T-helper 22 cell (primary cell): ENCODE data around the gene CEBPG.

Source experiments
- DNase-seq: peaks from one replicate; pipeline ENCODE4 v3.0.0-alpha.2; 2020; ENCODE audit warnings: low read depth

CEBPG gene

DNA sequence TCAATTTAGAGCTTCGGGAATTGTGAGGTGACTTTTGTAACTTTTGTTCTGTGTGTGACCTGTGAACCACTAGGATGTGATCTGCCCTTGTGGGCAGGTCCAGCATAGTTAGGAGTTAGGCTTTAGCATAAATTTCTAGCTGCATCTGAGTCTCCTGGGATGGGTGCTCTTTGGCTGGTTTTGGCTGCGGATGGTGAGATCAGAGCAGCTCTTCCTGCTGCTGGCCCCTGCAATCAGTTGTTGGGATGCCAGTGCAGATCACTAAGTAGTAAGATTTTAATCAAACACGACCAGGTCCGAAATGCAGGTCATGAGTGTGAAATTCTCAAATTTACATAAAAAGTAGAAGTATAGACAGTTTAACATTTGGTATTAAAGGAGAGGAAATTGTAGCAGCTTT lies 8.5 kb downstream of the CEBPG start:
- no peak for DNase-seq

DNA sequence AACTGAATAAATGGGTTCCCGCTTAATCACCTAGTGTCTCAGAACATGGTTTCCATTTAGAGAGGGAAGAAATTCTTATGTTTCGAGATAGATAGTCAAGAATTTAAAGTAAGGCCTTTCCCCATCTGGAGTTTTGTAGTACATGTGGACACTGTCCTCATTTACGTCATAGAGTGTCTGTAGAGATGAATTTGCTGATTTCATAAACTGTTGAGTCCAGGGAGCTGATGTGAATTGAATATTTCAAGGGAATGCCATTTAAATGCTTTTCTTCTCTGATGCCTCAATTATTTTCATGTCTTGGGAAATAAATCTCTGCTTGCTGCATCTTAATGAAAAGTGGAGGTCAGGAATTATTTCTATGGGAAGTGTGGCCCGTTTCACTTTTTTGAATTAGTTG lies 9.5 kb downstream of the CEBPG start:
- no peak for DNase-seq

DNA sequence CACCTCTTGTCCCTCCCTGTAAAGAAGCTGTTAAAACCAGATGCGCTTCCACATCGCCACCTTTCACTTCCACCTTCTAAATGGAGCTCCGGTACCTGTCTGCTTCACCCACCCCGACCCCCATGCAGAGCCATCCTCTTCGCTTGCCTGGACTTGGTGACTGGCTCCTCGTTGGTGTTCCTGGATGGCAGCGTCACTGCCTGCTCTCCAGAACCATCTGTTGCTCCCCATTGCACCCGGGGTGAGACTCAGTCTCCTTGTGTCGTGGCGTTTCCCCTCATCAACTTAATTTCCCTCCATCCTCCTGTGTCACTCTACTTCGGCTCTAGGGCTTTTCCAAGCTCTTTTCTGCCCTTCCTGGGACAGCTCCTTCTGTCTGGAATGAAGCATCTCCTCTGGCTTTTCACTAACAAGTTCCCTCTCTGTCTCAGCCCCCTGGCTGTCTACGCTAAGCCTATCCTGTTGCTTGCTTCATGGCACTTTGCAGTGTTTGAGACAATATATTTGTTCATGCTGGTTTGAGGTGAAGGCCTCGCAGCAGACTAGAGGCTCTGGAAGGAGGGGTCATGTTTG lies 10.3 kb downstream of the CEBPG start:
- DNase-seq: no peak

DNA sequence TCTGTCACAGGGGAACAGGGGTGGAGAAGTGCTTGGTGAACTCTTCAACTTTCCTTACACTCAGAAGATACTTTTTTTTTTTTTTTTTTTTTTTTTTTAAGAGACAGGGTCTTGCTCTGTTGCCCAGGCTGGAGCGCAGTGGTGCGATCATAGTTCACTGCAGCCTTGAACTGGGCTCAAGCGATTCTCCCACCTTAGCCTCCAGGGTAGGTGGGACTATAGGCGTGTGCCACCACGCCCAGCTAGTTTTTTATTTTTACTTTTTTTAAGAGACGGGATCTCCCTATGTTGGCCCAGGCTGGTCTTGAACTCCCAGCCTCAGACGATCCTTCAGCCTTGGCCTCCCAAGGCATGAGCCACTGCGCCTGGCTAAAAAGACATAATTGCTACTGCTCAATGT lies 11.5 kb downstream of the CEBPG start:
- DNase-seq: no peak

DNA sequence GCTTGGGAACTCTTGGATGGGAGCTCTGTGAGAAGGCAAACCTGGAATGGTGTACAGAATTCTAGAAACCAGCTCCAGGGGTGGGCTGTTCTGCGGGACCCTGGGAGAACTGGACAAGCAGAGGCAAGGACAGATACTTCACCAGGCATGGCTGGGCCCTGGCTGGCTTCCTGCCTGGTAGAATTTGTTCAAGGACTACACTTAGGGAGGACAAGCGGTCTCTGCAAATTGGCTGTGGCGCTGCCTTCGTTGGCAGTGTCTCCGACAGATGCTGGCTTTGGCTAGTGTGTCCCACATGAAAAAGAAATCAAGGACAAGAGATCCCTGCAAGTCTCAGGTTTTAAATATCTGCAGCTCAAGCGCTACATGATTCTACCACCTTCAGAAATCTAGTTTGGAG lies 12.4 kb downstream of the CEBPG start:
- no peak for DNase-seq

DNA sequence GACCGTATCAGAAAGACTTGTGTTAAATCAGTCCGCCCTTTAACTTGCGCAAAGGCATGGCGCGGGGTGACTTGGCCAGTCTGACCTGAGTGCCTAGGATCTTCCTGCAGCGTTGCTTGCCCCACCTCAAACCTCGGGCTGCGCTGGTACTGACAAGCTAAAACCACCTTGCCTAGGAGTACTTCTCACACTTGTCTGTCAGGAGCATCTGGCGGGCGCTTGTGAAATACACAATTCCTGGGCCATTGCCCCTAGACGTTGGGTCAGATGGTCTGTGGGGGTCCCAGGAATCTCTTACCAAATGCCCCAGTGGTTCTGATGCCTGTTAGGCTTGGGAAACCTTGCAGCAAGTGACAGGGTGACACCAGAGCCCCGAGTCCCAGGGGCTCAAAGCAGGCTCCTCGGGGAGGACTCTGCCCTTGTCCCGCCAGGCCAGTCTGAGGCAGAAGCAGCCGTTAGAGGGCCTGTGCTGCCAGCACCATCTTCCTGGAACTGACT lies 12.9 kb downstream of the CEBPG start:
- no peak for DNase-seq

DNA sequence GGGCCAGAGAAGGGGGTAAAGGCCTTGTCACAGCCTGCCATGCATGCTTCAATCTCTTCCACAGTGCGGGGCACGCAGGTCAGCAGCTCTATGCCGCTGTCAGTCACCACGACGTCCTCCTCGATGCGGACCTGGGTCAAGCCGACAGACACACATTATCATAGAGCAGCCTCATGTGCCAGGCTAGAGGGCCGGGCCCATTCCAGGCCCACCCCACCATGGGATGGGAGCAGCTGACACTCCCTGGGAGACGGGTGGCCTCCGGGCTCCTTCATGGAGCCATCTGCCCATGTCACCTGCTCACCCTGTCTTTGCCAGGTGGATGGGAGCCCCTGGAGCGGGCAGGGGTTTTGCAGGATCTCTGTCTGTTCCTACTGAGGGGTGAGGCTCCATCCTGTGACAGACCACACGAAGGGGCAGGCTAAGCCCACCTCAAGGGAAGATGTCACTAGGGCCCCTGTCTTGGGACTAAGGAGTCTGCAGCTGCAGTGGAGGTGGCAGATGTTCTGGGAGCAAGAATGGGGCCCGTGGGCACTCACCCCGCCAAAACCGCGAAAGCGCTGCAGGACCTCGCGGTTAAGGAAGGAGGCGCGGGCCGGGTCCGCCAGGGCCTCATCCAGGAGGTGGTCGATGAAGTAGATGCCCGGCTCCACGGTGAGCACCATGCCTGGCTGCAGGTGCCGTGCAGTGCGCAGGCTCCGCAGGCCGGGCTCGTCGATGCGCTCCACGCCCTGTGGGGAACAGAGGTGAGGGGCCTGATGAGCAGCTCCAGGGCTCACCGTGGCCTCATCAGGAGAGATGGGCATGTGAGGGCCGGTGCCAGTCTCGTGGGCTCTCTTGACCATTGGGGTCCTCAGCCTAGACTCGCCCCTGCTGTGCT lies 14.1 kb downstream of the CEBPG start:
- DNase-seq: no peak

DNA sequence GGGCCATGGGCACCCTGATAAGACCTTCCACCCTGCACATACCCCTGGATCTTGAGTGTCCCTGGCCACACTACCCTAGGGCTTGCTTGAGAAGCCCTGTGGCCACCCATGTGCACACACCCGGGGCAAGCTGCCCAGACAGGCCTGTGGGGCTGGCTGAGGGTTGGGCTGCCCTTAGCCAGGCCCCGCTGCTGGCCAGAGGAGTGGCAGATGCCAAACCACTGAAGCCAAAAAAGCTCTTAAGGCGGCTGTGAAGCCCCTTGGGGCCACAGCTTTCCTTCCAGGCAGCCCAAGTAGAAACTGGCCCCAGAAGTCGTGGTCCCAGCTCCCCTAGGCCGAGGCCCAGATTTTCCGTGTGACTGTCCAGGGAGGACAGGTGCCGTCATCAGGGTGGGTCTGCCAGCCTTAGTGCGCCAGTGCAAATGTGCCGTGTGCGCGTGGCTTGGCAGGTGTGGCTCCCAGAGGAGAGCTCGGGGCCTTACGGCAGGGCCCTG lies 14.8 kb downstream of the CEBPG start:
- no peak for DNase-seq

DNA sequence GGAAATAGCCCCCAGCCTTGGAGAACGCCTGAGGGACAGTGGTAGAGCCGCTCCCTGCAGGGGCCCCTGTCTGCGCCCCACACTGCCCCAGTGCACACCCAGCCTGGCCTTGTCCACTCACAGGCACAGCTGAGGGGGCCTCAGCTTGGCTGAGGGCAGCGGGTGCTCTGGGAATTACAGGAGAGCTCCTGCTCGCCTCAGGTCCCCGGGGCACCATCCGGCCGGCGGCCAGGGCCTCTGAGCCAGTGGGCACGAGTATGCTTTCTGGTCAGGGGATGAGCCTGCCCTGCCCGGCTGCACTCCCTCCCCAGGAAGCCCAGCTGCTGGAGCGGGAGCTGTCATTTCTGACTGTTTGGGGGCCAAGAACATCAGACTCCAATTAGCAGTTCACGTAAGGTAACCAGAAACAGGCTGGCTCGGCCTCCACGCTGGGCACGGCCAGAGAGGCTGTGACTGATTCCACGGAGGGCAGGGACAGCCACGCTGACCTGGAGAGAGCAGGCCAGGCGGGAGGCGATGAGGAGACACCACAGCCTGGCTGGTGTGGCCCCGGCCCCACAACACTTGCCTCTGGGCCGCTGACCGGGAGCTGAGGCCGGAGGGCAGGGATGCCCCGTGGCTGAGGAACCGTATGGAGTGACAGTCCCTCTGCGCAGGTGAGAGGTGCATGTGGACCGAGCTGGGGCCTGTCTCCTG lies 15.4 kb downstream of the CEBPG start:
- DNase-seq: no peak

DNA sequence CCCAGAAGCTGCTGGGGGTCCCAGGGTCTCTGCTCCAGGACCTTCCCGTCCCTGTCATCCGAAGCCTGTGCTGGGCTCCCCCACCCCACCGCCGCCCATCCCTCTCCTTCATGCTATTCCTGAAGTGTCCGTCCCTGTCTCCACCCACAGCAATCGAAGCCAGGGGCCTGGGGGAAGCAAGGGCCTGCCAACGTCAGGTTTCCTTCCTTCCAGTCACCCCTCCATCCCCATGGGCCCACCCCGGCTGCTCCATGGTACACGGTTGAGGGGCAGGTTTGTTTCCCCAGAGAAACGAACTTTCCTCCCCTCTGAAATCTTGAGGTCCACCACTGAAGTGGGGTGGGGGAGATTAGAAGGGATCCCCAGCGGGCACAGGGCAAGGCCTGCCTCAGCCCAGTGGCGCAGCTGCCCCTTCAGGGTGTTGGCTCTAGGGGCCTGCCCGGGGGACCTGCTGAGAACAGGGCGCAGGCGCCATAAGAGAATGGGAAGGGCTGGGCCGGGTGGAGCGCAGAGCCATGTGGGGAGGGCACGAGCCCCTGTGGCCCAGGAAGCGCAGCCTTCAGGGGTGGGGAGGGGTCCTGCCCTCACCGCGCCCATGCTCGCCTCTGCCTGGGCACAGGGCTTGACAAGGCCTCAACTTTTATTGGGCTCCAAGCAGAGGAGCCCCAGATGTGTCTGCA lies 16.1 kb downstream of the CEBPG start:
- DNase-seq: no peak

DNA sequence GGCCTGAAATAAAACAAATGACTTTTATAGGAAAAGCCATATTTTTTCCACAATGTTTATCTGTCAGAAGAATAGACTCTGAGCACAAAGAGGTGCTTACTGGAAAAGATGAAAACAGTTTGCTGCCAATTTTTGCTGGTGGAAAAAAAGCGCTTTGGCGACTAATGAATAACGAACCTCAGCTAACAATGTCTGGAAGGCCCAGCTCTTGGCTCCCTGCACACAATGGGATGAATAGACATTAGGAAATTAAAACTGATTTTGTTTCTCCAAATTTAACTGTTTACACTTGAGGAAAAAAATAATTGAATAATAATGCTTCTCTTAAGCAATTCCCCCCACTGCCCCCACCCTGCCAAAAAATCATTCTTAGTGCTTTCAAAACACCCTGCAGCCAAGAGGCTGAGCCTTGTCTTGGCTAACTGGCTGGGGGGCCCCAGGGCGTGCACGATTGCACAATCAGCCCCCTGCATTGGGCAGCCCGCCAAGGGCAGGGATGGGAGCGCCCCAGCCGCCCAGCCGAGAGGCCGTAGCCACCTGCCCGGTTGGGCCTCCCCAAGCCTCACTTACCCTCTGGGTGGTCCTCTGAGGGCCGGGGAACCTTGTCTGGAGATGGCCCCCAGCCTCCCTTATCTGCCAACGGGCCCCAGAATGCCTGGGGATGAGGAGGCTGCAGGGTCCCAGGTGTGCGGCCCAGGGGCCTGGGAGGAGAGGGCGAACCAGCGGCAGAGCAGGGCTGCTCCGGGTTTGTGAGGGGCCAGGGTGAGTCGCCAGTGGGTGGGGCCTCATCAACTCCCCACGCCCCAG lies 16.8 kb downstream of the CEBPG start:
- no peak for DNase-seq

DNA sequence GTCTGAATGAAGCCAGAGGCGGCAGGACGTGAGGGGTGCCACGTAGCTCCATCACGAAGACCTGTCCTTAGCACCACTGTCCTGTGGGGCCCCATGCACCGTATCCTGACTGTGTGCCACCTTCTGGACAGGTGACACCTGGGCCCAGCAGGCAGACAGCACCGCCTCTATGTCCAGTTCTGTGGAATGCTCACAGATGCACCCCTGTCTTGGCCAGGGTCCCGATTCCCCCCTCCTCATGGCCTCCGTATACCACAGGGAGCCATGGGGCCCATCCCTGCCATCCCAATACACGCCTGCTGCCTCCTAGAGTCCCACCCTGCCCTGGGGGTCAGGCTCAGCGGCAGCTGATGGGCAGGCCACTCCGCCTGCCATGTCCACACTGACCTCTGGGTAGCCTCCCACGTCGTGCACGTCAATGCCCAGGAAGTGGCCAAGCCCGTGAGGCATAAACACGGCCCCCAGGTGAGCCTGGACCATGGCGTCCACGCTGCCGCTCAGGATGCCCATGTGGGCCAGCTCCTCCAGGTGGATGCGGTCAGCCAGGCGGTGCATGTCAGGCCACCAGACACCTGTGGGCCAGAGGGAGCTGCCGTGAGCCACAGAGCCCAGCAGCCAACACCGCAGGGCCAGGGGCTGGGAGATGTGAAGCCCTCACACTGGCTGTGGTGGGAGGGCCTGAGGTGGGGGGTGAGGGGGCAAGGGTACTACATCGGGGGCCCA lies 17.6 kb downstream of the CEBPG start:
- no peak for DNase-seq

DNA sequence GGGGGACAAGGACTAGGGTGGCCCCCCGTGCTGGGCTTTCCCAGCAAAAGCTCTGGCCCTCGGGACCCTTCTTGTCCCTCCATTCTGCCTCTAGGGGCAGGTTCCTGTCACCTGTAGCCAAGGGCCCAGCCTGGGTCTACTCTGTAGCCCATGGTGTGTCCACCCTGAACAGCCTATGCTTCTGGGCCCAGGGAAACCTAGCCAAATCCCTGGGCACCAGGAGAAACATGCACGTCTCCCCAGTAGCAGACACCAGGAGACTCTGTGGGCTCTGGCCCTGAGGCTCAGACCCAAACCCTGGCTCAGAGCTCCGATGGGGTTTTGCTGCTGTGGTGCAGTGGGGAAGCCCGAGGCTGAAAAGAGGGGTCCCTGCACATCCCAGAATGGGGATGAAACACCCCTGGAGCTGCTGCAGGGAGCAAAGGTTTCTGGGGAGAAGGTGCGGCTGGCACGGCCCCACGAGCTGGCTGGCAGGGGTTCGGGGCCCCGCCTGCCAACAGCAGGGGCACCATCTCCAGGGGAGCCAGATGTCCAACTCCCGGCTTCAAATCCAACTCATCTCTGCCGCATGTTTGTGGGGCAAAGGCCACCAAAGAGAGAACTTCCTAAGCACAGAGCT lies 18.2 kb downstream of the CEBPG start:
- DNase-seq: no peak

DNA sequence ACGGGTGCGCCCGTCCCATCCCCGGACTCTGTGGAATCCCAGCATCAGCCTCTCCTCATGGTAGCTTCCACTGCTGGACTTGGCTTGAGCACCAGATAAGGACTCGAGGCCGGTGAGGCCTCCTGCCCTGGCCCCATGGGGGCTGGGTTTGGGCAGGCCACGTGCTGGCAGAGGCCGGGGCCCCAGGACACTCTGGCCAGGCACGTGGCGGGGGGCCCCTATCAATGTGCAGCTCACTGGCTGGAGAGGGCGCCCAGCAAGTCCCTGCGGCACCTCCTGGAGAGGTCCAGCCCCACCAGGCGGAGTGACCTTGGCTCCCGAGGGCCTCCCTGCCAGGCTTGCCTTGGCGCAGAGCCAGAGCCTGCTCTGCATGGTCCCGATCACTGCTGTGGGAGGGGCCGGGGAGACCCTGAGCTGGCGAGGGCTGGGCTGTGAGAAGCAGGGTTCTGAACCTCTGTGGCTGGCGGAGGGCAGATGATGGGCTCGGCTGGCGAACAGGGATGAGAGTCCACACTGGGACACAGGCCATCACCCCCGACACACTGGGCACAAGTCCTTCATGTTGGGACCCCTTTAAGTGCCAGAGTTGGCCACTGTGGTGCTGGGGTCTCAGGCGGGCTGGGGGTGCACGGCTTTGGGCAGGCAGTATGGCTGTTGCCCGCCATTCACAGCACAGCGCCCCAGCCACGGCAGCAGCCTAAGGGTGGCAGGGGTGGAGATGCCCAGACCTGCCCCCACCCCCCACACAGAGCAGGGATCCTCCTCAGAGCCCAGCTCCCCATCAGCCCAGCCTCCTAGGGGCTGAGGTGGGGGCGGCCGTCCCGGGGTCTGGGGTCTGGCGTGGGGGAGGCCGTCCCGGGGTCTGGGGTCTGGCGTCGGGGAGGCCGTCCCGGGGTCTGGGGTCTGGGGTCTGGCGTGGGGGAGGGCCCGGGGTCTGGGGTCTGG lies 19.1 kb downstream of the CEBPG start:
- DNase-seq: no peak

DNA sequence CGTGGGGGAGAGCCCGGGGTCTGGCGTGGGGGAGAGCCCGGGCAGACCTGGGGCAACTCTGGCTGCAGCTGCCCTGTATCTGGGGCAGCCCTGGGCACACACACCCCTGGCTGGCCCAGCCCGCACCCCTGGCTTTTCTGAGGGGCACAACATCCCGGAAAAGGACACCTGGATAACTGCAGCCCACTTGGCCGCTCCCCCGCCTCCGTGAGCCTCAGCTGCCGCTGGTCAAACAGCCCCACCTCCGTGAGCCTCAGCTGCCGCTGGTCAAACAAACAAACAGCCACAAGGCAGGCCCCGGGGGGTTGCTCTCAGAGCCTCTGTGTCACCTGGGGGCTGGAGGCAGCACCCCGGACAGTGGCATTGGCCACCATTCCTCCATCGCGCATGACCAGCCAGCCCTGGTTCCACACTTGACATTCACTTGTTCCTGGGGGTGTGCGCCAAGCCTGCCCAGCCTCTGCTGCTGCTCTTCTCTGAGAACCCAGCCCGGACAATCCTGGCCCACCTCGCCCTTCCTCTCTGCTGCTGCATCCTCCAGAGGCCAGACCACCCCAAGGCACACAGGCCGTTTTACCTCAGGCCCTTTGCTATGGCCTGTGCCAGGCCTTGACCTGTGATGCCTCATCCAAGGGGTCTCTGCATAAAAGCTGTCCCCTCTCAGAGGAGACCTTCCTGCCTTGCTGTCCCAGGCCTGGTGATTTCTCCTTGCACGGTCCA lies 19.9 kb downstream of the CEBPG start:
- no peak for DNase-seq

DNA sequence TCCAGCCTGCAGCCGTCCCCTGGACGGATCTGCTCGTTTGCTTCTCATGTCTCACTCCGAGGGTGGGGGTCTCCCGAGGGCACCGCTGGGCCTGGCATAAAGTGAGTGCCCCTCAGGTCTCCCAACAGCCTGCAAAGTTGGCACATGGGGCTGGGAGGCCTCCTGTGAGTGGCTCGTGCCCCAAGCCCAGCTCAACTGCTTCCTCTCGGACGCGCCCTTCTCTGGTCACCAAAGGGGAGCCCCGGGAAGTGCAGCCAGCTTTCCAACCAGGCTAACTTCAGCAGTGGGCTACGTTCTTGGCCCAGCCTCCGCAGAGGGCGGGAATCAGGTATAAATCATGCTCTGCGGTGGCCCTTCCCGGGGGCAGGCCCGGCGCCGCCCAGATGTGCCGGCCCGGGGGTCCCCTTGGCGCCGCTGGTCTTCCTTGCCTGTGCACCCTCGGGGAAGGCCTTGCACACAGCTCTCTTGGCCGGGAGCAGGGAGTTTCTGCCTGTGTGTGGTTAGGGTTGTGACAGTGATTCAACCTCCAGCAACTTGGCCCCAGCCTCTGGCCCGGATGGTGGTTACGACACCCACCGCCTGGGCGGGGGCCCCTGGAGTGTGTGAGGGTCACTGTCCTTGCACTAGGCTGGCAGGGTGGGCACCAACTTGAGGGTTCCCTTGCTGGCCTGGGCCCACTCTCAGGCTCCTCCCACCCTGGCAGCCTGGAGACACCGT lies 20.7 kb downstream of the CEBPG start:
- no peak for DNase-seq

DNA sequence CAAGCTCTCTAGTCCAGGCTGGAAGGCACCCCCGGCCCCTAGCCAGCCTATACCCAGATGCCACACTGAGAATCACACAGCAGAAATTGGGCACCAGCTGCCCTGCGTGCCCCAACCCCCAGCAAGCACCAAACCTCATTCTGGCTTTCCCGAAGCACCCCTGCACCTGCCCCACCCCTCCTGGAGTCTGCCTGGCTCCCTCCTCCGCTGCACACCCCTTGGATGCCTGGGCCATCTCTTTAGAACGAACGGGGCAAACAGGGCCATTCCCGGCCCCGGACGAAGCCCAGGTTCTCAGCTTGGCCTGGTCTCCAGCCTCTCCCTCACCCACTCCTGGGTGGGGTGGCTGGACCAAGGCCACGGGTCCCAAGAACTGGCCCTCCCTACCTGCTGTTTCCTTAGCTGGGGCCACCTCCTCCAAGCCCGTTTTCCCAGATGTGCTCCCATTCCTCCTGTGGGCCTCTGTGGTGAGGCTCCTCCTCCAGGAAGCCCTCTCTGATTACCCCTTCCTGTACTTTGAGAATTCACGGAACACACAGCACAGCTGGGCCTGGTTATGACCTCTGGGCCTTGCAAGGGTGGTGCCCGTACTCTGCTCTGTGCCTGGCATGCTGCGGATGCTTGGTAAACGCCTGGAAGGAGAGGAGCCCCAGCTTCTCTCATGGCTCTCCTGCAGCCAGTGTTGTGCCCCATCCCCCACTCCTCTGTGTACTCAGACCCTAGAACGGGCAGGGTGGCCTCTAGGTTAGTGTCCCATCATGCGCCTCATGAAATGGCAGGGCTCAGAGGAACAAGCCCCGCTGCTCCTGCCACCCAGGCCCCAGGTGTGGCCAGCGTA lies 21.4 kb downstream of the CEBPG start:
- DNase-seq: no peak
